Brain microvascular endothelial cell (primary cell): ENCODE measurements around the gene TATDN2.
A peak's percentile ranks its signal among the peaks of the same experiment; 100 is the strongest.

Source experiments
- DNase-seq: peaks from one replicate; pipeline ENCODE4 v3.0.0-alpha.2; 2020
- H3K27ac ChIP-seq: fragments of 250-450 bp; sonication (Bioruptor Pico); 2 replicates; pipeline ENCODE4 v1.5.1; 2020; ENCODE audit warnings: mild to moderate bottlenecking, moderate library complexity
- H3K27me3 ChIP-seq: fragments of 250-450 bp; sonication (Bioruptor Pico); replicated peaks from 2 replicates; pipeline ENCODE4 v1.5.1; 2020; ENCODE audit warnings: mild to moderate bottlenecking
- H3K36me3 ChIP-seq: fragments of 250-450 bp; sonication (Bioruptor Pico); replicated peaks from 2 replicates; pipeline ENCODE4 v1.5.1; 2020; ENCODE audit warnings: mild to moderate bottlenecking
- H3K4me3 ChIP-seq: 2 replicates; pipeline ENCODE4 v1.5.1; 2011; ENCODE audit warnings: low read depth, mild to moderate bottlenecking, control low read depth, low read length, moderate library complexity
- in situ Hi-C: cut with HindIII; loops from 2 replicates; pipeline ENCODE4 v1.10.0; 2017; ENCODE audit warnings: low sequenced_read_pairs, low pct_ligation_motif_present
- TF ChIP-seq, protein P1 (sequence below): IDR thresholded peaks from 2 replicates; pipeline ENCODE4 v1.5.1; 2011; ENCODE audit warnings: low read depth, mild to moderate bottlenecking, moderate library complexity, low read length, control low read depth, inconsistent platforms; ENCODE audit errors: missing control alignments

Gene TATDN2, protein sequence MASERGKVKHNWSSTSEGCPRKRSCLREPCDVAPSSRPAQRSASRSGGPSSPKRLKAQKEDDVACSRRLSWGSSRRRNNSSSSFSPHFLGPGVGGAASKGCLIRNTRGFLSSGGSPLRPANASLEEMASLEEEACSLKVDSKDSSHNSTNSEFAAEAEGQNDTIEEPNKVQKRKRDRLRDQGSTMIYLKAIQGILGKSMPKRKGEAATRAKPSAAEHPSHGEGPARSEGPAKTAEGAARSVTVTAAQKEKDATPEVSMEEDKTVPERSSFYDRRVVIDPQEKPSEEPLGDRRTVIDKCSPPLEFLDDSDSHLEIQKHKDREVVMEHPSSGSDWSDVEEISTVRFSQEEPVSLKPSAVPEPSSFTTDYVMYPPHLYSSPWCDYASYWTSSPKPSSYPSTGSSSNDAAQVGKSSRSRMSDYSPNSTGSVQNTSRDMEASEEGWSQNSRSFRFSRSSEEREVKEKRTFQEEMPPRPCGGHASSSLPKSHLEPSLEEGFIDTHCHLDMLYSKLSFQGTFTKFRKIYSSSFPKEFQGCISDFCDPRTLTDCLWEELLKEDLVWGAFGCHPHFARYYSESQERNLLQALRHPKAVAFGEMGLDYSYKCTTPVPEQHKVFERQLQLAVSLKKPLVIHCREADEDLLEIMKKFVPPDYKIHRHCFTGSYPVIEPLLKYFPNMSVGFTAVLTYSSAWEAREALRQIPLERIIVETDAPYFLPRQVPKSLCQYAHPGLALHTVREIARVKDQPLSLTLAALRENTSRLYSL

DNA sequence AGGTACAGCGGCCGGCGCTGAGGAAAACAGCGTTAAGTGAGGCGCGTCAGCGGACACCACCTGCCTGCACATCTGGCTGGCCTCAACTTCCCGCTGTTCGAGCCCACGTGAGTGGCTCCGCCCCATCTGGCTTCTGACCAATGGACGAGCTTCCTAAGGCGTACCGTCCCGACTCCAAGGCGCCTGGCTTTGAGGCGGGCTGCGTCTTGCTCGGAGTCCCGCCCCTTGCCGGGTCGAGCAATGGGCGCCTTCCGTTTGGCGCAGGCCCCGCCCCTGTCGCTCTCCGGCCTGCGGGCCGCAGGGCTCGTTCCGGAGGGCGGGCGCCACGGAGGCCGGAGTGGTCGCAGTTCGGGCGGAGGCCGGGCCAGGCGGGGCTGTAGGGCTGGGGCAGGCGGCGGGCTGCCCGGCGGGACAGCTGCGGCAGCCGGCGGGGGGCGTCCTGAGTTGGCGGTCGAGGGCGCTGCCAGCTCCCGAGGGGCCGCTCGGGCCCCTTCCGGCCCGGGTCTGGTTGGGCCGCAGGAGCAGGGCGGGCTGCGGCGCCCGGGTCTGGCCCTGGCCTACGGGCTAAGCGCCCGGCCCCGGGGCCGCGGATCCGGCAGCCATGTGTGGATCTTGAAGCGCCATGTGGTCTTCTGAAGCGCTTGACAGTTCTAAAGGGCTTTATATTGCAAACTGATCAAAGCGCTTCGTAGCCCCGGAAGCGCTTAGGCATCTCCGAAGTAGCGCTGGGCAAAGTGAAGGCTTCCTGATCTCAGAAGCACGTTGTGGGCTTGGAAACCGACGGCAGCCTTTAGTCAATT, at the start of gene TATDN2:
Gene TATDN2, plus strand, starts transcription at position 276 of the 800 bp plus-strand sequence. CDS start 742 bp downstream, outside the sequence.
- DNase-seq, result peak; percentile 91
- in situ Hi-C loops, result no loop called here
- H3K36me3 ChIP-seq, result peaks cover 8% of the 10 kb centered on the region
- peak within 1 kb of the TSS; percentile 89 for H3K4me3 ChIP-seq
- H3K27me3 ChIP-seq, result no peaks in the 10 kb centered on the region
- H3K27ac ChIP-seq, result peak within 1 kb of the TSS; percentile 35
- TF ChIP-seq, protein P1, sequence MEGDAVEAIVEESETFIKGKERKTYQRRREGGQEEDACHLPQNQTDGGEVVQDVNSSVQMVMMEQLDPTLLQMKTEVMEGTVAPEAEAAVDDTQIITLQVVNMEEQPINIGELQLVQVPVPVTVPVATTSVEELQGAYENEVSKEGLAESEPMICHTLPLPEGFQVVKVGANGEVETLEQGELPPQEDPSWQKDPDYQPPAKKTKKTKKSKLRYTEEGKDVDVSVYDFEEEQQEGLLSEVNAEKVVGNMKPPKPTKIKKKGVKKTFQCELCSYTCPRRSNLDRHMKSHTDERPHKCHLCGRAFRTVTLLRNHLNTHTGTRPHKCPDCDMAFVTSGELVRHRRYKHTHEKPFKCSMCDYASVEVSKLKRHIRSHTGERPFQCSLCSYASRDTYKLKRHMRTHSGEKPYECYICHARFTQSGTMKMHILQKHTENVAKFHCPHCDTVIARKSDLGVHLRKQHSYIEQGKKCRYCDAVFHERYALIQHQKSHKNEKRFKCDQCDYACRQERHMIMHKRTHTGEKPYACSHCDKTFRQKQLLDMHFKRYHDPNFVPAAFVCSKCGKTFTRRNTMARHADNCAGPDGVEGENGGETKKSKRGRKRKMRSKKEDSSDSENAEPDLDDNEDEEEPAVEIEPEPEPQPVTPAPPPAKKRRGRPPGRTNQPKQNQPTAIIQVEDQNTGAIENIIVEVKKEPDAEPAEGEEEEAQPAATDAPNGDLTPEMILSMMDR, result no peak

DNA sequence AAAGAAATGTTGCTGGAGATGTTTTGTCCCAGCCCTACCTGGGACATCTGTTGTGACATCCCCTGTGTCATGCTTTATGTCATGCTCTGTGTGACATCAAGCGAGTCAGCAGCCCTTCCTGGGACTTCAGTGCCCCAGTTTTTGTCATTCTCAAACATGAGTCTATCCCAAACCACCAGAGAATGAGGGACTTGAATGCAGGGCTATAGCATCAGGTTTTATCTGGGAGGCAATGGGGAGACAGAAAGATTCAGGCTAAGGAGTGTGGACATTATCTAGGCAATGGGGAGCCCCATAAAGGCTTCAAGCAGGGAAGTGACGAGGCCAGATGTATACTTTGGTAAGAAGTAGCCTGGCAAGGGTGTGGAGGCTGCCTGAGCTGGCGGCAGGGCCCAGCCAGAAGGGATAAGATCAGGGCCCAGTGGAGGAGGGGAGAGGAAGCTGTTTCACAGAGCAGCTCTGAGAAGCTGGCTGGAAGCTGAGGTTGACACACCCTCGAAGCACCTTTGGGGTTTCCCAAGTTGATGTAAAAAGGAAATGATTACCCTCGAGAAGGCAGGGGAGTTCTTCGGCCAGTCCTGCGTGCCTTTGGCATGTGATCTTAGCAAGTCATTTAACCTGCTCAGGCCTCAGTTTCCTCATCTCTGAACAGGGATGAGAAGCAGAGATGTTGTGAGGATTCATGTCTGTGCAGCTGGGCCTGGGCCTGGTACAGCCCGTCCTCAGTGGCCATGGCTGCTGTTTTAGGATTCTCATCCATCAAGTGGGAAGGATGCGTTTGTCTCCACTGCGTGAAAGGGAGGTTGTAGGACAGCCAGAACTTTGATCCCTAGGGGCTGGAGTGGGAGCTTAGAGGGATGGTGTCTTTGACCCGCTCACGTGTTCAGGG, 49.3 kb upstream of the TATDN2 start:
- in situ Hi-C loops, result no loop called here
- TF ChIP-seq, protein P1, result no peak
- H3K36me3 ChIP-seq, result no peaks in the 10 kb centered on the region
- DNase-seq, result peak; percentile 42
- H3K4me3 ChIP-seq, result no peak overlapping the region
- H3K27me3 ChIP-seq, result no peaks in the 10 kb centered on the region
- H3K27ac ChIP-seq, result peak overlapping the region; percentile 41

DNA sequence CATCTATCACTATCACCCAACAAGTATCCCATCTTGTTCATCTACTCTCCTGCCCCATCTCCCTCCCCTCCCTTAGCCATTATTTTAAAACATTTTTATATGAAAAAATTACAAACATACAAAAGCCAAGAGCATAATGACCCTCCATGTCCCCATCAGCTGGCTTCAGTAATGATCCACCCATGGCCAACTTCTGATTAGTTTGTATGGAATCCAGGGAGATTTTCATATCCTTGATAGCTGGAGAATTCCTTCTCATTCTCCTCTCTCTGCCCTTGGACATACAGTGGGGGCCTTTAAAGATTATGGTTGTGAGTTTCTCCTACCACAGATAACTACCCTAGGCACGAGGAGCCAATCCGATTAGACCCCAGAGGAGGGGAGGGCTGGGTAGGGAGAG, 43.3 kb upstream of the TATDN2 start:
- Histone ChIP-seq H3K4me3 (no peak overlapping the region), H3K27me3 (no peaks in the 10 kb centered on the region), H3K27ac (peak overlapping the region; percentile 96), H3K36me3 (no peaks in the 10 kb centered on the region)
- in situ Hi-C loops, result no loop called here
- TF ChIP-seq, protein P1, result no peak
- no peak for DNase-seq

DNA sequence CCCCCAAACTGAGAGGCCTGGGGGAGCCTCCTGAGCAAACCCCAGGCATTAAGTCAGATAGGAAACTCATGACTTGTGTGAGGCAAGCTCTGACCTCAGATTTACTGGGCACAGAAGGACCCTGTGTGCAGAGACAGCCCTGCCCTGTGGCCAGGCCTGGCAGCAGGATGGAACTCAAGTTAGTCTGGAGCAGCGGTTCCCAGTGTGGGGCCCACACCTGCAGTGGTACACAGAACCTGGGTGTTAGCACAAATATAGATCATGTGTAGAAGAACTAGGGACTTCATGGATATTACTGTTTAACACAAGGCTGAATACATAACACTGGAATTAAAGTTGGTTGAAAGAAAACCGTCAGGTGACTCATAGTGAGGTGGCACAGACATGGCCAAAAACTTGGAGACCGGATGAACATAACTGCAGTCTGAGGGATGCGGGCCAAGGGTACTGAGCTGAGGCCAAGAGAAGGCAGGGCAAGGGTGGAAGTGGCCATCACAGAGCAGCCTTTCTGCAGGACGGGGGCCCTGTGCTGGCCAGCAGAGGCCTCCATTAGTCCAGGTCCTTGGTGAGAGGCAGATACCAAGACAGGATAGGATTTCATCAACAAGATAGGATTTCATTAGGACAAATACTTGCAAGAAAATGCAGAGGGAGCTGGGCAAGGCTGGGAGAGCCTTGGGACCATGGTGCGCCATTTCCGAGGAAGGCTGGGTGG, 42.7 kb upstream of the TATDN2 start:
- TF ChIP-seq, protein P1, result peak; percentile 43
- Histone ChIP-seq H3K27me3 (no peaks in the 10 kb centered on the region), H3K4me3 (no peak overlapping the region), H3K36me3 (no peaks in the 10 kb centered on the region), H3K27ac (peak overlapping the region; percentile 96)
- in situ Hi-C loops, result no loop called here
- peak; percentile 84 for DNase-seq

DNA sequence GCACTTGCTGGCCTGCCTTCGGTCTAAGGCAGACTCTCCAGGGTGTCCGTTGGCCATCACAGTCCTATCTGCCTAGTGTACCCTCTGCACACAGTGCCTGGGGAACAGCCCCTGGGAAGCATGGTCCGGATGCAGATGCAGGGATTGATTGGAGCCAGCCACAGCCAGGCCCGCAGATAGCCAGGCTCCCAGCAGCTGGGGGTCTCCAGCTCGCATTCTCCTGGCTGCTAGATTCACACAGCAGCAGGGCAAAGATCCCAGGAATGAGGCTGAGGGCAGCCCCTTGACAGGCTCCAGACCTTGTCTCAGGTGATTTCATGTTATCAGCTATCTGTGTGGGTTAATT, 42.1 kb upstream of the TATDN2 start:
- H3K4me3 ChIP-seq, result no peak overlapping the region
- H3K27me3 ChIP-seq, result no peaks in the 10 kb centered on the region
- peak overlapping the region; percentile 96 for H3K27ac ChIP-seq
- no peak for DNase-seq
- TF ChIP-seq, protein P1, result no peak
- in situ Hi-C loops, result no loop called here
- H3K36me3 ChIP-seq, result no peaks in the 10 kb centered on the region
